Retinal pigment epithelial cell (primary cell): ENCODE data around the gene IGSF22.
"Not testable (repeated sequence)": the region's sequence is repeated elsewhere in the genome, so short reads cannot be mapped to it uniquely, and the experiment has no call there.

Source experiments
- DNase-seq: peaks from one replicate; pipeline ENCODE4 v3.0.0-alpha.2; 2010; ENCODE audit warnings: low read depth
- H3K4me3 ChIP-seq: 2 replicates; pipeline ENCODE4 v1.5.1; 2011; ENCODE audit warnings: mild to moderate bottlenecking, low read length, control low read depth, moderate library complexity
- CTCF ChIP-seq: conservative IDR thresholded peaks from 2 replicates; pipeline ENCODE4 v1.5.1; 2011; ENCODE audit warnings: low read depth, low read length, control low read depth, inconsistent platforms

The IGSF22 gene

DNA sequence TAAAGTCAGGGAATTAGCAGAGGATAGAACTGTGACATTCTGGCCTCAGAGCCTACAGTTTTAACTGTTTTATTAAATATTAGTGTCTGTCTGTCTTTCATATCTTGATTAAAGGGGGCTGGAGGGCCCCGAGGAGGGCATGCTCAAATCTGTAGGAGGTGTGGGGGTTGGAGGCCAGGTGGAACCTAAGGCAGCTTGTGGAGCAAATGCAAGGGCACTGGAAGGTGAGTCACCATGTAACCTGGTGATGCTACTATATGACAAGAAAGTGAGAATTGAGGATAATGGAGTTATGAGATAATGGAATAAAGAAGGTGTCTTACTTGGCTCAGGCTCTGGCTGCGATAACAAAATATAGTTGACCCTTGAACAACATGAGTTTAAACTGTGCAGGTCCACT lies 54.7 kb downstream of the IGSF22 start:
- no peak overlapping the region for H3K4me3 ChIP-seq
- no peak for DNase-seq
- TF ChIP-seq CTCF, result no peak

GRCh38 chr11:18669711-18670110 lies 56.3 kb downstream of the IGSF22 start:
- TF ChIP-seq CTCF, result no peak
- DNase-seq, result no peak
- H3K4me3 ChIP-seq, result no peak overlapping the region

DNA sequence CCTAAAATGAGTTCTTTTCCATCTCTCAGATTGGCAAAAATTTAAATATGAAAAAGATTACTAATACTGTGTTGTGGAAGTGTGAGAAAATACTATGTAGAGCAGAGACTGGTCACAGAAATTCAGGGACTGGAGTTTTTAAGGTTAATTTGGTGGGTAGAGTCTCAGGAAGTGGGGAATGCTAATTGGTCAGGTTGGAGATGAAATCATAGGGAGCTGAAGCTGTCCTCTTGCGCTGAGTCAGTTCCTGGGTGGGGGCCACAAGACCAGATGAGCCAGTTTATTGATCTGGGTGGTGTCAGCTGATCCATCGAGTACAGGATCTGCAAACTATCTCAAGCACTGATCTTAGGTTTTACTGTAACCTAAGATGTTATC lies 56.8 kb downstream of the IGSF22 start:
- no peak for TF ChIP-seq CTCF
- no peak overlapping the region for H3K4me3 ChIP-seq
- no peak for DNase-seq

GRCh38 chr11:18668131-18668530 lies 57.9 kb downstream of the IGSF22 start:
- H3K4me3 ChIP-seq, result no peak overlapping the region
- TF ChIP-seq CTCF, result no peak
- no peak for DNase-seq

DNA sequence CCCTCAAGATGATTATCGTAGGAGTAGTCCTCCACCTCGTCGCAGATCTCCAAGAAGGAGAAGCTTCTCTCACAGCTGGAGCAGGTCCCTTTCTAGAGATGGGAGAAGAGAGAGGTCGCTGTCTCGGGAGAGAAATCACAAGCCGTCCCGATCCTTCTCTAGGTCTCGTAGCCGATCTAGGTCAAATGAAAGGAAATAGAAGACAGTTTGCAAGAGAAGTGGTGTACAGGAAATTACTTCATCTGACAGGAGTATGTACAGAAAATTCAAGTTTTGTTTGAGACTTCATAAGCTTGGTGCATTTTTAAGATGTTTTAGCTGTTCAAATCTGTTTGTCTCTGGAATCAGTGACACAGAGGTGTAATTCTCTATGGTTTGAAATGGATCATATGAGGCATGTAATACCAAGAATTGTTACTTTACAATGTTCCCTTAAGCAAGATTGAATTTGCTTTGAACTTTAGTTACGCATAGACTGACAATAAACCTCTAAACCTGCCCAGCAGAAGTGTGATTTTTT lies 60.6 kb downstream of the IGSF22 start:
- not testable (repeated sequence) for H3K4me3 ChIP-seq, DNase-seq

- no peak for DNase-seq
- H3K4me3 ChIP-seq, result no peak overlapping the region
- no peak for TF ChIP-seq CTCF
Observed at GRCh38 chr11:18657673-18658072, 68.3 kb downstream of the IGSF22 start.
